Colon (tissue), 2 donors: ENCODE data around the gene SSNA1.

Experiments
- FAIRE-seq: peaks from 2 replicates; lab custom pipeline; 2012; peaks lifted over from hg19 to GRCh38; lab: Jason Lieb, UNC
- donor health status: control.
- donor health status: control.

SSNA1 gene

GRCh38 chr9:137168573-137168903 is 19.9 kb upstream of the SSNA1 start:
- FAIRE-seq = no peak

DNA sequence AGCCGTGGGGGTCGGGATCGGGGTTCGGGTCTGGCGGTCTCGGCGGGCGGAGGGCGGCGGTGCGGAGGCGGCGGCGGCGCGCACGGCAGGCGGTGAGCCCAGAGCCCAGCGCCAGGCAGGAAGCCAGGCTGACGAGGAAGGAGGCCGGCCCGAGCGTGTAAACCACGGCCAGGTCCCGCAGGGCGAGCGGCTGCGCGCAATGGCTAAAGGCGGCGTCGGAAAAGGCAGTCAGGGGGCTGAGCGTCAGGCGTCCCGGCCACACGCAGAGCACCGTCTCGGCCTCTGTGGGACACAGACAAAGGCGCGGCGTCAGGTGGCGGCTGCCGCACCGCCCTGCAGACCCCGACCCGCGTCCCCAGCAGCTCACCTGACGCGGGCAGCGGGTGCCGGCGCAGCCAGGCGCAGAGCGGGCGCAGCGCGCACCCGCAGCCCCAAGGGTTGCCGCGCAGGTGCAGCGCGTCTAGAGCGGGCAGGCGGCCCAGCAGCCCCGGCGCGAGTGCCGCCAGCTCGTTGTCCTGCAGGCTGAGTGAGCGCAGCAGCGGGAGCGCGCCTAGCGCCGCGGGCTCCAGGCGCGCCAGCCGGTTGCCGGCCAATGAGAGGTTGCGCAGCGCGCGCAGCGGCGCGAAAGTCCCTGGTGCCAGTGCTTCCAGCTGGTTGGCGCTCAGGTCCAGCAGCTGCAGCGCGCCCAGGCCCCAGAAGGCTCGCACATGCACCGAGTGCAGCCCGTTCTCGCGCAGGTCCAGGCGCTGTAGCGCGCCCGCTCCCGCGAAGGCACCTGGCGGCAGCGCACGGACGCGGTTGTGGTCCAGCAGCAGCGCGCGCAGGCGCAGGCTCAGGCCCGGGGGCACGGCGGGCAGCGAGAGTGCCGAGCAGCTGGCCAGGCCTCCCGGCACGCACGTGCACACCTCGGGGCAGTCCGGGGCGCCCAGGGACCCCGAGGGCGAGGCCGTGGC is 19.3 kb upstream of the SSNA1 start:
- FAIRE-seq = no peak

DNA sequence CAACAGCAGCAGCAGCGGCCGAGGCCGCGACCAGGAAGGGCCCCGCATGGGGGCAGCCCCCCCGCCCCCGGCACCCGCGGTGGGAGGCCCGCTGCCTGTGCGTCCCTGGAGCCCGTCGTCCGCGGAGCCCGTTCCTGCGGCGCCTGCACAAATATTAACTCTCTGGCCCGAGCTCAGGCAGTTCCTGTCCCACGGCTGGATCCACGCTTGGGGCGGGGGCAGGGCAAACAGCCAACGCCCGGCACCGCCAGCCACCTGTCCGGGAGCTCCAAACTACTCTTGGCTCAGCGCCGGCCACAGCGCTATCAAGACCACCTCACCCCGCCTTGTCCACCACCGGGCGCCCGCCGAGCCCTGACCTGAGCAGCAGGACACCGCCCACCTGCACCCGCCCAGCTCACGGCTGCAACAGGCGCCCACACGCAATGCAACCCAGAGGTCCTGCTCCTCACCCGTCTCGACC is 18.5 kb upstream of the SSNA1 start, which contains the start of gene LRRC26:
LRRC26 (minus strand) TSS at position 156 of the 463 bp plus-strand sequence; CDS start at position 48, 108 bp downstream.
- FAIRE-seq = no peak

GRCh38 chr9:137170486-137171148 is 17.9 kb upstream of the SSNA1 start:
- no peak for FAIRE-seq

GRCh38 chr9:137171149-137171900 is 17.2 kb upstream of the SSNA1 start:
- FAIRE-seq = no peak

- FAIRE-seq = no peak
Observed at GRCh38 chr9:137172901-137173795, 15.3 kb upstream of the SSNA1 start.

- FAIRE-seq = no peak
Observed at GRCh38 chr9:137173796-137174664, 14.4 kb upstream of the SSNA1 start.

- no peak for FAIRE-seq
Observed at GRCh38 chr9:137174722-137175293, 13.7 kb upstream of the SSNA1 start.

- FAIRE-seq = no peak
Observed at GRCh38 chr9:137175345-137175961, 13.0 kb upstream of the SSNA1 start.

- FAIRE-seq = no peak
Observed at GRCh38 chr9:137176302-137177182, 11.9 kb upstream of the SSNA1 start.

- no peak for FAIRE-seq
Observed at GRCh38 chr9:137178201-137178938, 10.1 kb upstream of the SSNA1 start.

- FAIRE-seq = no peak
Observed at GRCh38 chr9:137178939-137179630, 9.4 kb upstream of the SSNA1 start.

GRCh38 chr9:137179761-137180160 is 8.7 kb upstream of the SSNA1 start:
- no peak for FAIRE-seq

GRCh38 chr9:137180491-137180890 is 8.0 kb upstream of the SSNA1 start:
- no peak for FAIRE-seq

GRCh38 chr9:137181680-137182079 is 6.8 kb upstream of the SSNA1 start:
- no peak for FAIRE-seq

DNA sequence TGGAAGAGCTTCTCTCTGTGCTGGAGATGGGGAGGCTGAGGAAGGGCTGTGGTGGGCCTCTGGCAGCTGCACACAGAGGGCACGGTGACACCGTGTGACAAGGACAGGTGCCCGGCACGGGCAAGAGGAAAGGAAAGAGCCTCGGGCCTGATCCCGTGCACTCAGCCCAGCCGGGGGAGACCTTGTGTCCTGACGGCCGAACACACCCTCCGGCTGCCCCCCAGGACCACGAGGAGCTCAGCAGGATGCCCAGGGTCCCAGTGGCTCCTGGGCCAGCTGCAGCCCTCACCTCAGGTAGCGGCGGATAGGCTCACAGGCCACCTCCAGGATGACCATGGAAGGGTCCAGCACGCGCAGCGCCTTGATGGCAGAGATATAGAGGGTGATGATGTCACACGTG is 5.6 kb upstream of the SSNA1 start:
- no peak for FAIRE-seq

GRCh38 chr9:137183980-137184595 is 4.4 kb upstream of the SSNA1 start:
- FAIRE-seq = no peak
